Adrenal gland (tissue), 12 donors: Measurements from ENCODE around the gene JAZF1. TPM values are rescaled to one million over a fixed set of nuclear protein-coding genes. Genes with fewer than 3 reads are reported as not detected.

Experiments used
- DNase-seq, 7 donors: peaks; one replicate each; pipeline ENCODE4 v3.0.0-alpha.2; 2019 to 2020
- H3K27ac ChIP-seq, 5 donors: fragments of 200-600 bp; sonication (generic) in 4 of 5; 1 replicate in 3 of 5; 2 replicates in 2 of 5; pipeline versions ENCODE4 v1.5.1 to v1.8.0; 2016 to 2020; ENCODE audit warnings: mild to moderate bottlenecking in 1 of 5
- H3K27me3 ChIP-seq: fragments of 200-600 bp; 2 replicates; pipeline ENCODE4 v1.8.0; 2021
- H3K36me3 ChIP-seq, 2 donors: fragments of 200-600 bp; replicated peaks in 1 of 2; 1 replicate in 1 of 2; 2 replicates in 1 of 2; pipeline versions ENCODE4 v1.5.1 to v1.8.0; 2018 to 2022
- H3K4me1 ChIP-seq, 2 donors: fragments of 200-600 bp; replicated peaks in 1 of 2; 1 replicate in 1 of 2; 2 replicates in 1 of 2; pipeline versions ENCODE4 v1.5.1 to v1.8.0; 2018 to 2021
- H3K4me3 ChIP-seq, 4 donors: fragments of 200-600 bp; sonication (generic) in 3 of 4; one replicate each; pipeline ENCODE4 v1.5.1; 2016 to 2018
- H3K9me3 ChIP-seq, 3 donors: fragments of 200-600 bp; sonication (generic) in 1 of 3; replicated peaks in 1 of 3; 1 replicate in 2 of 3; 2 replicates in 1 of 3; pipeline versions ENCODE4 v1.5.1 to v1.8.0; 2016 to 2021
- POLR2A ChIP-seq, 2 donors: fragments of 450-650 bp; IDR thresholded peaks; one replicate each; pipeline ENCODE4 v1.6.1; 2017; ENCODE audit warnings: antibody characterized with exemption in 2 of 2, mild to moderate bottlenecking in 2 of 2, moderate library complexity in 1 of 2
- WGBS, 4 donors: extraction: QIAGEN DNeasy Blood & Tissue Kit in 2 of 4; methylation state at CpG; one replicate each; pipeline versions ENCODE4 v1.1.5 to v1.1.7; 2013 to 2017; 5-methylcytosine and 5-hydroxymethylcytosine counted together
- intact Hi-C, 2 donors: fragments of 100-400 bp; cut with DNase I; formaldehyde crosslinking; loops; one replicate each; pipeline versions ENCODE4 v1.14.1 to v1.15.0; 2022 to 2023
- polyA plus RNA-seq, 3 donors: library from polyadenylated mRNA; stranded (reverse); fragments of 200-250 nt in 2 of 3; fragments of 350-450 nt in 1 of 3; fragmentation: Illumina TruSeq in 1 of 3; extraction: RNeasy Lipid Tissue Mini Kit (QIAGEN cat#74804) in 1 of 3; gene quantifications; one replicate each; pipeline ENCODE4 v1.2.3, GENCODE V29; 2013 to 2014
- total RNA-seq, 9 donors: library from RNA; depleted of rRNA in 4 of 9; stranded (reverse); fragments of >200 nt in 4 of 9; fragments of 120-200 nt in 1 of 9; fragmentation: NEBNext Ultra II Directional in 1 of 9; extraction: Animal tissue kit (Norgen Biotek cat#: 25700) in 1 of 9; gene quantifications; one replicate each; pipeline versions ENCODE4 v1.1.0 to v1.2.4, GENCODE V29; 2013 to 2023
- TF ChIP-seq, protein P1 (sequence below), 6 experiments: fragments of 450-650 bp in 4 of 6; fragments of 200-600 bp in 2 of 6; sonication (generic) in 1 of 6; IDR thresholded peaks; 1 replicate in 5 of 6; 2 replicates in 1 of 6; pipeline versions ENCODE4 v1.5.1 to v1.8.0; 2016 to 2021; ENCODE audit warnings: antibody characterized with exemption in 6 of 6, mild to moderate bottlenecking in 2 of 6, moderate library complexity in 1 of 6
- donor health status: healthy with polysubstance abuse.
- donor health status: Bipolar disorder and iron deficiency.
- donor health status: DM: yes; HTN: yes; CAD: no.
- donor health status: DM: no; HTN: no; CAD: no.
- donor health status: DM: no; HTN: no; CAD: no.
- donor health status: DM: yes; HTN: yes; CAD: no.

JAZF1 gene
- total and polyA plus RNA-seq, 12 donors: 18.5 to 192 (median 96.3) TPM

DNA sequence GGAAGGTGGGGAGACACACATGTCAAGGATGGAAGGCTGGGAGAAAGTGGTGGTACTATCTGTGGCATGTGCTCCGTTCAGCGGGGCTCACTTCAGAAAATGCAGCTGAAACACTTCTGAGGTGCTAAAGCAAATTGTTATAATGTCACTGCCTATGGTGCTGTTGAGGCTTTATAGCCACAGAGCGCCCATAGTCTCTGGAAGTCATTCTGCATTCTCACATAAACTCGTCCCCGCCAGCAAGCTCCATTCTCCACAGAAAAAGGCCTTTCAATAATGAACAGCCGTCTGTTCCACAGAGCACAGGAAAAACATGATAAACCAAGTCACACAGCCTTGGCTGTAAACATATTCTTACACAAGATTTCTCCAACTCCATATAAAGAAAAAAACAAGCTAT, 308.7 kb downstream of the JAZF1 start:
- Histone ChIP-seq H3K4me3 (no peak overlapping the region), H3K36me3 (no peaks in the 10 kb centered on the region), H3K27me3 (no peaks in the 10 kb centered on the region), H3K4me1 (peaks cover 45 to 49% of the 10 kb centered on the region in 2 donors), H3K9me3 (no peaks in the 10 kb centered on the region), H3K27ac (peak overlapping the region in 4 of 5 donors; percentile 18 to 86 (median 66))
- WGBS, 4 donors: 75 to 89% (median 84%) methylated on average over 6 of the region's 6 CpGs
- no peak for DNase-seq
- intact Hi-C loops: no loop called here
- TF ChIP-seq, protein P1, sequence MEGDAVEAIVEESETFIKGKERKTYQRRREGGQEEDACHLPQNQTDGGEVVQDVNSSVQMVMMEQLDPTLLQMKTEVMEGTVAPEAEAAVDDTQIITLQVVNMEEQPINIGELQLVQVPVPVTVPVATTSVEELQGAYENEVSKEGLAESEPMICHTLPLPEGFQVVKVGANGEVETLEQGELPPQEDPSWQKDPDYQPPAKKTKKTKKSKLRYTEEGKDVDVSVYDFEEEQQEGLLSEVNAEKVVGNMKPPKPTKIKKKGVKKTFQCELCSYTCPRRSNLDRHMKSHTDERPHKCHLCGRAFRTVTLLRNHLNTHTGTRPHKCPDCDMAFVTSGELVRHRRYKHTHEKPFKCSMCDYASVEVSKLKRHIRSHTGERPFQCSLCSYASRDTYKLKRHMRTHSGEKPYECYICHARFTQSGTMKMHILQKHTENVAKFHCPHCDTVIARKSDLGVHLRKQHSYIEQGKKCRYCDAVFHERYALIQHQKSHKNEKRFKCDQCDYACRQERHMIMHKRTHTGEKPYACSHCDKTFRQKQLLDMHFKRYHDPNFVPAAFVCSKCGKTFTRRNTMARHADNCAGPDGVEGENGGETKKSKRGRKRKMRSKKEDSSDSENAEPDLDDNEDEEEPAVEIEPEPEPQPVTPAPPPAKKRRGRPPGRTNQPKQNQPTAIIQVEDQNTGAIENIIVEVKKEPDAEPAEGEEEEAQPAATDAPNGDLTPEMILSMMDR (IDR thresholded peaks at IDR 0.05): no peak
- no peak for TF ChIP-seq POLR2A (IDR thresholded peaks at IDR 0.05)

DNA sequence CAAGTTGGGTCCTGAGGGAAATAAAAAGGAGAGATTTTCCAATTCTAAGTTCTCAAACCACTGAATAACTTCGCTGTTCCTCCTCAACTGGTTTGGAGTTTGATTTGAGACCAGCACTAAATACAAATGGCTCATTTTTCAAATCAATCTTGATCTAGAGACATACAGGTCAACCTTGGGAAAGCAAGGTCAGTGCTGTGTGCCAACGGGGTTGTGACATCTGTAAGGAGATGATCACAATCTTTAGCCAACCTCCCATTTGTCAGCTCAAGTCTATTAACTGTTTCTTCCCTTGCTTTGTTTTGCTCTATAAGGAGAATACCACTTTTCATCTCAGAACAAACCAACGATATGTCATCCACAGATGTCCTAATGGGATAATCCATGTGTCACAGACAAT, 309.5 kb downstream of the JAZF1 start:
- peaks cover 45 to 49% of the 10 kb centered on the region in 2 donors for H3K4me1 ChIP-seq
- intact Hi-C loops: no loop called here
- TF ChIP-seq, protein P1 (IDR thresholded peaks at IDR 0.05): no peak
- TF ChIP-seq POLR2A (IDR thresholded peaks at IDR 0.05): no peak
- DNase-seq: peak; percentile 62 to 91 (median 68)
- H3K9me3 ChIP-seq: no peaks in the 10 kb centered on the region
- peak overlapping the region; percentile 13 to 86 (median 53) for H3K27ac ChIP-seq
- no peaks in the 10 kb centered on the region for H3K36me3 ChIP-seq
- no peaks in the 10 kb centered on the region for H3K27me3 ChIP-seq
- WGBS, 4 donors: 36 to 51% (median 48%) methylated on average over 3 of the region's 3 CpGs
- no peak overlapping the region for H3K4me3 ChIP-seq

DNA sequence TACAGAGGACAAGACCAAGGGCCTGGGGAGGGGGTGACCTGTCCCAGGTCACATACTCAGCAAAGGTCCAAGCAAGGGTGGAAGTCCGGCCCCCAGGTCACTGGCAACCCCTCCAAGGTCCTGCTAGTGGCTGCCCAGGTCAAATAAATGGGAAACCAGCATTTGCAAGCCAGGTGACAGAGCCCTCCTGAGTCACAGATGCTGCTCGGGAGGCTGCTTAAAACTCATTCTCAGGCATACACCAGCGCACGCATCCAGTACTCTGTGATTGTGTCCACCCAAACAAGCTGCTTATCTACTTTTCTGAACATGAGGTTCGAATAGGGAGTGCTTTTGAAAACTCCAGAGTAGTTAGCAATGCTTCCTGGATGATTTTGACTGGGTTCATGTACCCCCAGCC, 310.0 kb downstream of the JAZF1 start:
- 52 to 70% (median 61%) methylated on average over 5 of the region's 5 CpGs for WGBS, 4 donors
- peak in 4 of 7 donors; percentile 34 to 64 (median 49) for DNase-seq
- peaks cover 45 to 49% of the 10 kb centered on the region in 2 donors for H3K4me1 ChIP-seq
- peak overlapping the region in 4 of 5 donors; percentile 42 to 86 (median 66) for H3K27ac ChIP-seq
- no peaks in the 10 kb centered on the region for H3K36me3 ChIP-seq
- no peak overlapping the region for H3K4me3 ChIP-seq
- no peaks in the 10 kb centered on the region for H3K9me3 ChIP-seq
- TF ChIP-seq, protein P1 (IDR thresholded peaks at IDR 0.05): no peak
- no peak for TF ChIP-seq POLR2A (IDR thresholded peaks at IDR 0.05)
- intact Hi-C loops: no loop called here
- H3K27me3 ChIP-seq: no peaks in the 10 kb centered on the region

DNA sequence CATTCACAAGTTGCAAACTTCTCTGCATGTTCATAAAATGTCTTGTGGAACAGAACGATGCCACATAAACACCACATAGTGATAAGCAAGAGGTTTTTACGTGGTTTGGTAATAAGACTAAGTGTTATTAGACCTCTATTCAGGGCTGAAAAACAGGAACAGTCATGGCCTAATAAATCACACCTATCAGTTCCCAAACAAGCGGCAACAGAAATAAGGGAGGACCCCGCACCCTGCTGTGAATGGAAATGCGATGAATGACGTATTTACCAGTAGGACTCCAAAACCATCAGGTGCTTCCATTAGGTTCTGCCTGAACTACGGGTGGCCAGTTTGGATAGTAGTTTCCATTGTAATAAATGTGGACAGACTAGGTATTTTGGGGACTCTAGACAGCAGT, 311.5 kb downstream of the JAZF1 start:
- Histone ChIP-seq H3K36me3 (no peaks in the 10 kb centered on the region), H3K27me3 (no peaks in the 10 kb centered on the region), H3K9me3 (no peaks in the 10 kb centered on the region), H3K4me3 (no peak overlapping the region), H3K27ac (no peak overlapping the region), H3K4me1 (peaks cover 38 to 39% of the 10 kb centered on the region in 2 donors)
- TF ChIP-seq POLR2A (IDR thresholded peaks at IDR 0.05): no peak
- TF ChIP-seq, protein P1 (IDR thresholded peaks at IDR 0.05): no peak
- no peak for DNase-seq
- 90 to 97% (median 94%) methylated on average over 7 of the region's 7 CpGs for WGBS, 4 donors
- intact Hi-C loops: no loop called here
